Adrenal gland (tissue), 12 donors: ENCODE data around the gene CIZ1. TPM values are rescaled to one million over a fixed set of nuclear protein-coding genes. Genes with fewer than 3 reads are reported as not detected.

ENCODE experiments used
- DNase-seq, 7 donors: peaks; one replicate each; pipeline ENCODE4 v3.0.0-alpha.2; 2019 to 2020
- H3K27ac ChIP-seq, 5 donors: fragments of 200-600 bp; sonication (generic) in 4 of 5; 1 replicate in 3 of 5; 2 replicates in 2 of 5; pipeline versions ENCODE4 v1.5.1 to v1.8.0; 2016 to 2020; ENCODE audit warnings: mild to moderate bottlenecking in 1 of 5
- H3K27me3 ChIP-seq: fragments of 200-600 bp; 2 replicates; pipeline ENCODE4 v1.8.0; 2021
- H3K36me3 ChIP-seq, 2 donors: fragments of 200-600 bp; replicated peaks in 1 of 2; 1 replicate in 1 of 2; 2 replicates in 1 of 2; pipeline versions ENCODE4 v1.5.1 to v1.8.0; 2018 to 2022
- H3K4me1 ChIP-seq, 2 donors: fragments of 200-600 bp; replicated peaks in 1 of 2; 1 replicate in 1 of 2; 2 replicates in 1 of 2; pipeline versions ENCODE4 v1.5.1 to v1.8.0; 2018 to 2021
- H3K4me3 ChIP-seq, 4 donors: fragments of 200-600 bp; sonication (generic) in 3 of 4; one replicate each; pipeline ENCODE4 v1.5.1; 2016 to 2018
- H3K9me3 ChIP-seq, 3 donors: fragments of 200-600 bp; sonication (generic) in 1 of 3; replicated peaks in 1 of 3; 1 replicate in 2 of 3; 2 replicates in 1 of 3; pipeline versions ENCODE4 v1.5.1 to v1.8.0; 2016 to 2021
- POLR2A ChIP-seq, 2 donors: fragments of 450-650 bp; IDR thresholded peaks; one replicate each; pipeline ENCODE4 v1.6.1; 2017; ENCODE audit warnings: antibody characterized with exemption in 2 of 2, mild to moderate bottlenecking in 2 of 2, moderate library complexity in 1 of 2
- WGBS, 4 donors: extraction: QIAGEN DNeasy Blood & Tissue Kit in 2 of 4; methylation state at CpG; one replicate each; pipeline versions ENCODE4 v1.1.5 to v1.1.7; 2013 to 2017; 5-methylcytosine and 5-hydroxymethylcytosine counted together
- intact Hi-C, 2 donors: fragments of 100-400 bp; cut with DNase I; formaldehyde crosslinking; loops; one replicate each; pipeline versions ENCODE4 v1.14.1 to v1.15.0; 2022 to 2023
- polyA plus RNA-seq, 3 donors: library from polyadenylated mRNA; stranded (reverse); fragments of 200-250 nt in 2 of 3; fragments of 350-450 nt in 1 of 3; fragmentation: Illumina TruSeq in 1 of 3; extraction: RNeasy Lipid Tissue Mini Kit (QIAGEN cat#74804) in 1 of 3; gene quantifications; one replicate each; pipeline ENCODE4 v1.2.3, GENCODE V29; 2013 to 2014
- total RNA-seq, 9 donors: library from RNA; depleted of rRNA in 4 of 9; stranded (reverse); fragments of >200 nt in 4 of 9; fragments of 120-200 nt in 1 of 9; fragmentation: NEBNext Ultra II Directional in 1 of 9; extraction: Animal tissue kit (Norgen Biotek cat#: 25700) in 1 of 9; gene quantifications; one replicate each; pipeline versions ENCODE4 v1.1.0 to v1.2.4, GENCODE V29; 2013 to 2023
- TF ChIP-seq, protein P1 (sequence below), 6 experiments: fragments of 450-650 bp in 4 of 6; fragments of 200-600 bp in 2 of 6; sonication (generic) in 1 of 6; IDR thresholded peaks; 1 replicate in 5 of 6; 2 replicates in 1 of 6; pipeline versions ENCODE4 v1.5.1 to v1.8.0; 2016 to 2021; ENCODE audit warnings: antibody characterized with exemption in 6 of 6, mild to moderate bottlenecking in 2 of 6, moderate library complexity in 1 of 6
- donor health status: healthy with polysubstance abuse.
- donor health status: Bipolar disorder and iron deficiency.
- donor health status: DM: yes; HTN: yes; CAD: no.
- donor health status: DM: no; HTN: no; CAD: no.
- donor health status: DM: no; HTN: no; CAD: no.
- donor health status: DM: yes; HTN: yes; CAD: no.

Gene CIZ1
- total and polyA plus RNA-seq, 12 donors: 25.3 to 142 (median 80.4) TPM

DNA sequence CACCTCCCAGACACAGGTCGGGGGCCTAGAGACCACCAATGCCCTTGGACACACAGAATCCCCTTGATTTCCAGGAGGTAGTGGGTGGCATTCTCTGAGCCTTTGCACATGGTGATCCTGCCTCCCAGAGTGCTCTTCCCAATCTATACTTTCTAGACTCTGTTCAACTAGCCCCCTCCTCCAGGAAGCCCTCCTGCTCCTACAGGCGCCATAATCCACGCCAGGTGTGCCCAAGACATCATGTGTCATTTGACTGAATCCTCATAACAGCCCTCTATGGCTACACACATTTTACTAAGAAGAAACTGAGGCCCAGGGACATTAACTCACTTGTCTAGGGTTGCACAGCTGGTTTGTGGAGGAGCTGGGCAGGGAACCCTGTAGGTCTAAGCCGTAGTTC is 24.2 kb downstream of the CIZ1 start:
- intact Hi-C loops: no loop called here
- no peaks in the 10 kb centered on the region for H3K9me3 ChIP-seq
- H3K36me3 ChIP-seq: peaks cover 0 to 64% of the 10 kb centered on the region in 2 donors
- H3K4me1 ChIP-seq: peaks cover 14 to 26% of the 10 kb centered on the region in 2 donors
- WGBS, 4 donors: 94 to 98% (median 95%) methylated on average over 3 to 4 of the region's 4 CpGs
- no peak overlapping the region for H3K27ac ChIP-seq
- DNase-seq: no peak
- TF ChIP-seq, protein P1, sequence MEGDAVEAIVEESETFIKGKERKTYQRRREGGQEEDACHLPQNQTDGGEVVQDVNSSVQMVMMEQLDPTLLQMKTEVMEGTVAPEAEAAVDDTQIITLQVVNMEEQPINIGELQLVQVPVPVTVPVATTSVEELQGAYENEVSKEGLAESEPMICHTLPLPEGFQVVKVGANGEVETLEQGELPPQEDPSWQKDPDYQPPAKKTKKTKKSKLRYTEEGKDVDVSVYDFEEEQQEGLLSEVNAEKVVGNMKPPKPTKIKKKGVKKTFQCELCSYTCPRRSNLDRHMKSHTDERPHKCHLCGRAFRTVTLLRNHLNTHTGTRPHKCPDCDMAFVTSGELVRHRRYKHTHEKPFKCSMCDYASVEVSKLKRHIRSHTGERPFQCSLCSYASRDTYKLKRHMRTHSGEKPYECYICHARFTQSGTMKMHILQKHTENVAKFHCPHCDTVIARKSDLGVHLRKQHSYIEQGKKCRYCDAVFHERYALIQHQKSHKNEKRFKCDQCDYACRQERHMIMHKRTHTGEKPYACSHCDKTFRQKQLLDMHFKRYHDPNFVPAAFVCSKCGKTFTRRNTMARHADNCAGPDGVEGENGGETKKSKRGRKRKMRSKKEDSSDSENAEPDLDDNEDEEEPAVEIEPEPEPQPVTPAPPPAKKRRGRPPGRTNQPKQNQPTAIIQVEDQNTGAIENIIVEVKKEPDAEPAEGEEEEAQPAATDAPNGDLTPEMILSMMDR (IDR thresholded peaks at IDR 0.05): no peak
- no peak for TF ChIP-seq POLR2A (IDR thresholded peaks at IDR 0.05)
- H3K27me3 ChIP-seq: no peaks in the 10 kb centered on the region
- no peak overlapping the region for H3K4me3 ChIP-seq

DNA sequence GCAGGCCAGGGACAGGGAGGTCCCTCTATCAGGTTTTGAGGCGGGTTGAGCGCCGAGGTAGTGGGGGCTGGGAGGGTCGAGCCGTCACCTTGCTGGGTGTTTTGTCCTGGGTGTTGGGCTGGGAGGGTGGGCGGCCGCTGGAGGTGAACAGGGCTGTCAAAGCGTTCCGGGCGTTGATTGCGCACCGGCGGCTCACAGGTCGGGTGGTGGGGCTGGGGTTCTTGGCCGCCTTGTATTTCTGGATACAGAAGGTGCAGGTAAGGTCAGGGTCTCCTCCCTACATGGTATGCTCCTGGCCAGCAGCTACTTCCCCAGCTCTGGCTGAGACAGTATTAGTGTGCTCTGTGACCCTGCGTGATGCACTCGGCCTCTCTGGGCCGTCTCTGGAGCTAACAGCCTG is 25.2 kb downstream of the CIZ1 start:
- intact Hi-C loops: no loop called here
- no peak overlapping the region for H3K4me3 ChIP-seq
- H3K4me1 ChIP-seq: peaks cover 19 to 35% of the 10 kb centered on the region in 2 donors
- TF ChIP-seq POLR2A (IDR thresholded peaks at IDR 0.05): no peak
- TF ChIP-seq, protein P1 (IDR thresholded peaks at IDR 0.05): no peak
- 87 to 90% (median 89%) methylated on average over 6 to 18 of the region's 18 CpGs for WGBS, 4 donors
- no peaks in the 10 kb centered on the region for H3K27me3 ChIP-seq
- peak overlapping the region in 1 of 5 donors; percentile 32 for H3K27ac ChIP-seq
- peaks cover 0 to 64% of the 10 kb centered on the region in 2 donors for H3K36me3 ChIP-seq
- no peak for DNase-seq
- H3K9me3 ChIP-seq: no peaks in the 10 kb centered on the region

DNA sequence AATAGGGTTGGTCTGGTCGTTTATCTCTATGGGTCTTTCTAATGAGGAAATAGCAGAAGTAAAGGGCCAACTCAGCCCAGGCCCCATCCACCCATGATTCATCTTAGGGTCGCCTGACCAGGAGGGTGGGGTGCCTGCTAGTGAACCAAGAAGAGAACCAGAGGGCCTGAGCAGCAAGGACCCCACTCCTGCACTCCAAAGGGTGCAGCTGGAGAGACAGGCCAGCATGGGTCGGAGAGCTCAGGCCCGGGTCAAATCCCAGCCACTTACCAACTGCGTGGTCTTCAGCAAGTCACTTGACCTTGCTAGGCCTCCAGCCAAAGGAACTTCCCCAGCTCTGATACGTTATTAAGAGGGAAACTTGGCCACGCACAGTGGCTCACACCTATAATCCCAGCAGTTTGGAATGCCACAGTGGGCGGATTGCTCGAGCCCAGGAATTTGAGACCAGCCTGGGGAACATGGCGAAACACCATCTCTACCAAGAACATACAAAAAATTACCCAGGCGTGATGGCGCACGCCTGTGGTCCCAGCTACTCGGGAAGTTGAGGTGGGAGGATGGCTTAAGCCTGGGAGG is 27.0 kb downstream of the CIZ1 start:
- intact Hi-C loops: no loop called here
- TF ChIP-seq, protein P1 (IDR thresholded peaks at IDR 0.05): no peak
- no peak for TF ChIP-seq POLR2A (IDR thresholded peaks at IDR 0.05)

DNA sequence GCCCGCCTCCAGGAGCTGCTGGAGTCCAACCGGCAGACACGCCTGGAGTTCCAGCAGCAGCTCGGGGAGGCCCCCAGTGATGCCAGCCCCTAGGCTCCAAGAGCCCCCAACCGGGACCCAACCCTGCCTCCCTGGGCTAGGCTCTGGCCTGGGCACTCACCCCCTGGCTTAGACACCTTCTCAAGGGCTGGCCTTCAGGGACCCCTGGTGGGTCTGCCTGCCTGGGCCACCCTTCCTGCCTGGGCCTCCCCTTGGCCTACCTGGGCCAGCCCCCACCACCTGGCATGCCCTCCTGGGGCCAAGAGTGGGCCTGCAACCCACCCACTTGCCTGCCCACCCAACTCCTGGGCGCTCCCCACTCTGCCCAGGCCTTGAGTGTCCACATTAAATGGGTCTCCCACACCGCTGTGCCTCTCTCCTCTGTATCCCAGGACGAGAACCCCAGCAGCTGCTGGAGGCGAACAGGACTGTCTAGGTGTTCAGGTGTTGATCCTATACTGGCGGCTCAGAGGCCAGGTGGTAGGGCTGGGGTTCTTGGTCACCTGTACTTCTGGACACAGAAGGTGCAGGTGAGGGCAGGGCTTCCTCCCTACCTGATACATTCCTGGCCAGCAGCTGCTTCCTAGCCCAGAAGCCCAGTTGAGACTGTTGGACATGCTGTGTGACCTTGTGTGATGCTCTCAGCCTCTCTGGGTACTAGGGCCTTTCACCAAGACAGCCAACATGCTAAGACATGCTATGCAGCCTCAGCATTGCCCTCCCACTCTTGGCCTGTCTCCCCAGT is 27.7 kb downstream of the CIZ1 start:
- Histone ChIP-seq H3K36me3 (peaks cover 0 to 43% of the 10 kb centered on the region in 2 donors), H3K9me3 (no peaks in the 10 kb centered on the region), H3K27me3 (no peaks in the 10 kb centered on the region), H3K27ac (peak overlapping the region in 3 of 5 donors; percentile 79 to 81 (median 79)), H3K4me3 (no peak overlapping the region), H3K4me1 (peaks cover 27 to 41% of the 10 kb centered on the region in 2 donors)
- TF ChIP-seq, protein P1 (IDR thresholded peaks at IDR 0.05): no peak
- TF ChIP-seq POLR2A (IDR thresholded peaks at IDR 0.05): no peak
- 95 to 98% (median 98%) methylated on average over 8 to 10 of the region's 10 CpGs for WGBS, 4 donors
- intact Hi-C loops: no loop called here
- DNase-seq: no peak

More for the DNA sequence above, 27.0 kb downstream of the CIZ1 start:
- Histone ChIP-seq H3K4me3 (no peak overlapping the region), H3K27me3 (no peaks in the 10 kb centered on the region), H3K27ac (peak overlapping the region in 3 of 5 donors; percentile 79 to 81 (median 79)), H3K36me3 (peaks cover 0 to 50% of the 10 kb centered on the region in 2 donors), H3K9me3 (no peaks in the 10 kb centered on the region), H3K4me1 (peaks cover 27 to 41% of the 10 kb centered on the region in 2 donors)
- WGBS, 4 donors: 57 to 70% (median 62%) methylated on average over 10 to 14 of the region's 14 CpGs
- peak in 3 of 7 donors; percentile 59 to 80 (median 61) for DNase-seq
